HG03354 (cell line): Measurements from ENCODE around the gene GJA3.
"Not testable (repeated sequence)": the region's sequence is repeated elsewhere in the genome, so short reads cannot be mapped to it uniquely, and the experiment has no call there.

Source experiments
- ATAC-seq: cut with Tn5 transposase; IDR thresholded peaks from one replicate; pipeline ENCODE4 v1.9.1; 2021; ENCODE audit warnings: mild to moderate bottlenecking; ENCODE audit not compliant: unreplicated experiment, poor library complexity, severe bottlenecking

Gene GJA3

DNA sequence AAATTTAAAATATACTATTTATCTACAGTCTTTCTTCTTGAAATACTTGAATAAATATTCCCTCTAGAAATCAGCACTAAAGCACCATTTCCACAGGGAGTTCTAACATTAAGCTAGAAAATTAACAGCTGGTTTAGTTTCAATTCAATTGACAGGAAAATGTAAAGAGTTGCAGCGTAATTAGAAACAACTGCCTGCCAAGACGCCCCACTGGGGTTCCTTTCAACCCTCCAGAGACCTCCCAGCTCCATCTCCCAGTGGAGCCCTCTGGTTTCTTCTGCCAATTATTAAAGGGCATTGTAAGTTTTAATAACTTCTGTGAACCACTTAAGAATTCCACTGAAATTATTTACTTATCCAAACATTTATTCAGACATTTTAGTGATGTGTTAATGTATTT, 4.2 kb downstream of the GJA3 start:
- no peak for ATAC-seq

DNA sequence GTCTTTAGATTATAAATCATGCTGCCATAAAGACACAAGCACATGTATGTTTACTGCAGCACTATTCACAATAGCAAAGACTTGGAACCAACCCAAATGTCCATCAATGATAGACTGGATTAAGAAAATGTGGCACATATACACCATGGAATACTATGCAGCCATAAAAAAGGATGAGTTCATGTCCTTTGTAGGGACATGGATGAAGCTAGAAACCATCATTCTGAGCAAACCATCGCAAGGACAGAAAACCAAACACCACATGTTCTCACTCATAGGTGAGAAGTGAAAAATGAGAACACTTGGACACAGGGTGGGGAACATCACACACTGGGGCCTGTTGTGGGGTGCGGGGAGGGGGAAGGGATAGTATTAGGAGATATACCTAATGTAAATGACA, 7.6 kb downstream of the GJA3 start:
- ATAC-seq = not testable (repeated sequence)

- no peak for ATAC-seq
Measured at GRCh38 chr13:20151612-20152011, 9.2 kb downstream of the GJA3 start.

DNA sequence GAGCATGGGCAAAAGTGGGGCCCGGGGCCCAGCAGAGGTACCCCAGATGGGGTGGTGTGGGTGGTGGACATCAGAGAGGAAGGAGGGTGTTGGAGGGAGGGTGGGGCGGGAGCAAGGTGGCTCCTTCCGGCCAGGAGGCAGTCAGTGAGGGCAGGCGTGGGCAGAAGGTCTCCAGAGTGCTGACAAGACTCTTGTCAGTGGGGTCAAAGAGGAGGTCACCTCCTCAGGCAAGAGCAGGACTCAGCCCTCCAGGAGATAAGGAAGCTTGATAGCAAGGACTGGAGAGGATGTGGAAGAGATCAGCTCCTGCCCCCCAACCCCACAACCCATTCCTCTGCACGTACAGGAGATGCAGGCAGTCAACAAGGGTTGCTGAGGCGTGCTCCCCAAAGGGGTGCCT, 9.8 kb downstream of the GJA3 start:
- no peak for ATAC-seq

GRCh38 chr13:20150561-20150960, 10.3 kb downstream of the GJA3 start:
- no peak for ATAC-seq

DNA sequence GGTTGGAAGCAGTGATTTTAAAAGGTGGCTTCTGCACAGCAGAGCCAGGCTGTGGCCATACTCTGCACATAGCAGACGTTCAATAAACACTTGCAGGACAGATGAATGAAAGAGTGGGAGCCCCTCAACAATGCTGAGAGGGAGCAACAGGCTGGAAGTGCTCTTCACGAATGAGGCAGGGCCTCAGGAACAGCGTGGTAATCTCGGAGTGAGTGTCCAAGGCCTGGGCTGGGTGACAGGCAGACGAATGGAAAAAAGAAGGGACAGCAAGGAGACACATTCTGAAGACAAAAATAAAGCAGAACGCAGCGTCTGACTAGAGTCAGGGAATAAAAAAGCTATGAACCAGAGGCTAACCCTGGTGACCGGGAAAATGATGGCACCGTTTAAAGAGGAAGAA, 11.1 kb downstream of the GJA3 start:
- ATAC-seq = no peak

- no peak for ATAC-seq
Measured at GRCh38 chr13:20148501-20149183, 12.2 kb downstream of the GJA3 start.

DNA sequence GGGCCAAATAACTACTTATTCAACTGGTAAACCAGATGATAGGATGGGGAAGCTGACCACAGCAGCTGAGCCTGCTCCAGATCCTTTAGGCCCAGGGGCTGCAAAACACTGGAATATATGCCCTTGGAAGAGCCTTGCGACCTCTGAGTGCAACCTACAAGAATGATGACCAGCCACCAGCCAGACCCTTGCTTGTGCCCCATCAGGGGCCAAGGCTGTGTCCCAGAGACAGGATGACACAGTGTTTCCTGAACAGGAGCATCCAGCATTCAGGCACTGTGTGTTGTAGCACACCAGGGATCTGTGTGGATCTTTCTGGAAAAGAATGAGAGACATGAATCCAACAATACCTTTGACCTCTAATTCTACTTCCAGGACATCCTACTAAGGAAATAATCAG, 14.5 kb downstream of the GJA3 start:
- no peak for ATAC-seq

- ATAC-seq = no peak
Measured at GRCh38 chr13:20145521-20145920, 15.3 kb downstream of the GJA3 start.

DNA sequence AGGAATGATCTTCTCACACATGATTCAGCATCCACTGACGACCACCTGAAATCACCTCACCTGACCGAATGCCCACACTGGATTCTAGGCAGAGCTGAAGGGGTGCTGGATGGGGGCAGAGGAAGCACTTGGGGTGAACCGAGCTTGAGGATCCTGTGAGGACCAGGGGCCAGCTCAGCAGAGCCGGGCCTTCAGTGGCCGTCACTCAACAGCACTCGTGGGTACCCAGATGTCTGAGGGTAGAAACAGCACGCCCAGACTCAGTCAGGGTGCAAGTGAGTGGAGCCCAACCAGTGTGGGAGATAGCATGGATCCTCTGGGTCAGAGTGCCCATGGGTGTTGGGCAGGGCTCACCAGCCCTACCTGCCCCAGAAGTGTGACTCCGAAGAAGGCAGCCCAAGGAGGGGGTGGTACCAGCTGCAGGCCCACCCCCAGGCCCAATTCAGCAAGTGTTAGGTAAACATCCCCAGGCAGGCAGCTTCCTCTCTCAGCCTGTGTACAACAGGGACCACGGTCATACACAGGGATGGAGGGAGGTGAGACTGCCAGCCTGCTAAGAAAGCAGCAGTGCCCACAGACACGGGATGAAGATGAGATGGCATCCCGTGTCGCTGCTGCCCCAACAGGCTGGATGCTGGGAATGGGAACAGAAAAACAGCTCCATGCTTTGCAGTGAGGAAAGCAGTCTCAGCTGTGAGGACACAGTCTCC, 16.6 kb downstream of the GJA3 start:
- ATAC-seq = no peak

GRCh38 chr13:20142927-20143480, 17.8 kb downstream of the GJA3 start:
- ATAC-seq = no peak

DNA sequence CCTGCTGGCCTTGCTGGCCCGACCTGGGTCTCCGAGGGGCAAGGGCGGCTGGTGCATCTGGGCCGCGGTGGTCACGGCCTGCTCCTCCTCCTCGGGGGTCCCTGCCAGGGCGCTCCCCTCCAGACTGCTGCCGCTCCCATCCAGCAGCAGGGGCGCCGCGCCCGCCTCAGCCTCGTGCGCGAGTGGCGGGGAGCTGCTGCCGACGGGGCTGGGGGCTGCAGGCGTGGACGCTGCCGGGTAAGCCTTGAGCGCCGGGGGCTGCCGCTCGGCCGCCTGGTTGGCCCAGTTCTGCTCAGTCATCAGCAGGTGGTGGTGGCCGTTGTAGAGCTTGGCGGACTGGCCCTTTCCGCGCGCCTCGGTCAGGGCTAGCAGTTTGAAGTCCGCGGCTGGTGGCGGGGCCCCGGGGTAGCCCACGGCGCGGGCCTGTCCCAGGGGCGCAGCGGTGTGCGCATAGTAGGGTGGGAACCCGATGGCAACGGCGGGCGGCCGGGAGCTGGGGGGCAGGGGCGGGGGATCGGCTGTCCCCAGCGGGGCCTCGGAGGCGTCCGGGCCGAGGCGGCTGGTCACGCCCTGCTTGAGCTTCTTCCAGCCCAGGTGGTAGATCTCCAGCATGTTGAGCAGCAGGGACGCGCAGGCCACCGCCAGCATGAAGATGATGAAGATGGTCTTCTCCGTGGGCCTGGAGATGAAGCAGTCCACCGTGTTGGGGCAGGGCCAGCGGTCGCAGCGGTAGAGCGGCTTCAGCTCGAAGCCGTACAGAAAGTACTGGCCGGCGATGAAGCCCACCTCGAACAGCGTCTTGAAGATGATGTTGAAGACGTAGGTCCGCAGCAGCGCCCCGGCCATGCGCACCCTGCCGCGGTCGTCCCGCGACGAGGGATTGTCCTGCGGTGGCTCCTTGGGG, 18.6 kb downstream of the GJA3 start:
- no peak for ATAC-seq

DNA sequence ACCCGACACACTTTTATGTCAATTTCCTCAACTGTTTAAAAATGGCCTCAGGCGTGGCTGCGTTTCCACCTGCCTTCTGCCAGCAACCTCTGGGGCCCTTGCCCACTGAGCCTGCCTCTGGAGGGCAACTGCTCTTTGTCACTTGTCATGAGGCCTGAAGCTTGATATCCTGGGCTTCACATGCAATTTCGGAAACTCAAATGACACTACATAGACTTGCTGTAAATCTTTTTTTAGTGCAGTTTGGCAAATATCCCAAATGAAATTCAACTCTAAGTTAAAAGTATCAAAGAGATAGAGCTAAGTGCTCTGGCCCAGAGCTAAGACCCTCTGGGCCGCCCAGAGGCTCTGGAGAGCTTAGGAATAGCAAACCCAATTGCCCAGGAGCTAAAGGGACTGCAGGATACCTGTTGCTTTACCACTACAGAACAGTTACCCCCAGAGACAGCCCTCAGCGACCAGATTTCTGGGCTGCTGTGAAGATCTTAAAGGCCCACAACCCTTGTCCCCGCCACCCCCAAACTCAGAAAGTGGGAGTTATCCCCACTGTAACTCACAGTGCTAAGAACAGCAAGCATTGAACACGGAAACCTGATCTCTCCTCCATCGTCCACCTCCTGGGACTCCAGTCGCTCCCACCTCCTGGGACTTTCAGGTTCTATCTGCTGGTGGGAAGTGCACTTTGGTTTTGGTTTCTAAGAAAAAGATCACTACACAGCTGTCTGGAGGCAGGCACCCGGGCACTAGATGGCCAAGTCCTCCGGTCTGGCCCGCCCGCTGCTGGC, 19.4 kb downstream of the GJA3 start:
- ATAC-seq = no peak

DNA sequence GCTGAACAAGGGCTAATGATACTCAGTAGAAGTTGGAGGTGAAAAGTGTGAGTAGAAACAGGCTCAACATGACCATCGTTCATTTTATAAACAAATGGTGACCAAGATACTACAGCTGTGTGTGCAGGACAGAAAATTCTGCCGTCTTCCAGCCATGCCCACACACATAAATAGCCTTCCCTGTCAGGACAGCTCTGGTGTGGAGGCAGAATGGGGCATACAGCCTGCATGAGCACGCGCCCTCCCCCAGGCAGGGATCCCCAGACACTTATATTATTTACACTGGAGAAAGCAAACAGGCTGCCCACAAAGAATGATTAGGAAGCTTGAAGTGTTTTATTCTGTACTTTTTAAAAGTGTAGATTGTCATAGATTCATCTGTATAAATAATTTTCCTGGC, 20.4 kb downstream of the GJA3 start:
- no peak for ATAC-seq

- no peak for ATAC-seq
Measured at GRCh38 chr13:20137875-20138274, 23.0 kb downstream of the GJA3 start.

- peak; percentile 68 for ATAC-seq
Measured at GRCh38 chr13:20136781-20137703, 23.8 kb downstream of the GJA3 start.

DNA sequence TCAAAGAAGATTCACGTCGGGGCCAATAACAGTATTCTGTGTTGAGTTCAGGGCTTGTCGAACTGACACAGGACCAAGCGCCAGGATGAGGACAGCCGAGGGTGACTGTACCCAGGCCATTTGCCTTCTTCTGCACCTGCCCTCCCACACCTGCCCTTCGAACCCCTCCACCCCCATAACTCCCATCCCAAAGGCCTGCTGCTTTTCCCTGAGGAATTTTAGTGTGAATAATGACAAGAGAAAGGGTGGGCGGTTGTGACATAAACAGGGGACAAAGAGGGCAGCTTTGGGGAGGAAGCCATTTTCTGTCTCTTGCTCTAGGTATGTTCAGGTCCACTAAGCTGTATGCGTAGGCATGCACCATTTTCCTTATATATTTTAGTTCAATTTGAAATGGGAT, 26.1 kb downstream of the GJA3 start:
- ATAC-seq = no peak

GRCh38 chr13:20132052-20132634, 28.7 kb downstream of the GJA3 start:
- ATAC-seq = no peak
